GM18870 (cell line): ENCODE results near the gene GPHA2.

ENCODE experiments used
- ATAC-seq: cut with Tn5 transposase; IDR thresholded peaks from one replicate; pipeline ENCODE4 v1.9.1; 2021; ENCODE audit warnings: moderate library complexity; ENCODE audit not compliant: unreplicated experiment

GPHA2 gene

DNA sequence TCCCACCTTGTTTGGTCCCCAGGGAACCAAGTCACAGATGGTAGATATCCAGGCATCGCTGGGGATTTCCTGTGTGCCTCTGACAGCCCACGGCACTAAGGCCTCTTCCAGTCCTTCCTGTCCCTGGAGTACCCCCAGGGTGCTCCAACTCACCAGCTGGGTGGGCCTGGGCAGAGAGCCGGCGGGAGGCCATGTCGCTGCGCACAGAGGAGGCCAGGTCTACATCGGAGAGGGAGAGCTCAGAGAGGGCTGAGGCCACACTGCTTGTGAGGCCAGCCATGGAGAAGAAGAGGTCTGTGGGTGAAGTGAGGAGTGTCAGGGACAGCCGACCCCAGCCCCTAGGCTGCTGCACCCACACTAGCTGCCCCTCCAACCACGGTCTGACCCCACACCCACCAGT is 24.0 kb downstream of the GPHA2 start:
- no peak for ATAC-seq

- ATAC-seq = no peak
These were observed 24.6 kb downstream of the GPHA2 start for GRCh38 chr11:64911142-64911541.

DNA sequence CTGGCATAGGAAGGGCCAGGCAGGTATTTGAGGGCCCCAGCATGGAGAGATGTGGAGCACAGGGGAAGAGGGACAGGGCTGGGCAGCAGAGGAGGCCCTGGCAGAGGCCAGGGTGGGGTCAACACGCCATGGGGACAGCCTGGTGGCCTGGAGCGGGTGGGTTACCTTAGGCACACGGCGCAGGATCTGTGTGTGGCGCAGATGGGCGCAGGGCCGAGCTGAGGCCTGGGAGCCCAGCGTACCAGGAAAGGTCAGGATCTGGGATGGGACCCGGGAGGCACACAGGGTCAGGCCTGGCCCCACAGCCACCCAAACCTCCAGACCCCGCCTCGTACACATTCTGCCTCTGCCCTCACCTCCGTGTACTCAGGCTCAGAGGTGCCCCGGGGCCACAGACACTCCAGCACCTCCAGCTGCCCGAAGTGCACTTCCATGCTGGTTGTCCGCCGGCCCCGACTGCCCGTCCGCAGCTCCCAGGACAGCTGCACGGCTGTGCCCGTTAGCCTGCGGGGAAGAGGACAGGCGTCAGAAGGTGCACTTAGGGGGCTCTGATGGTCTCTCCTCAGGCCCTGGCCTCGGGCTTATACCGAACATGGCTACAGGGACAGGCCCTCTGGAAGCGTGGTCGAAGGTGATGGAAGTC is 25.1 kb downstream of the GPHA2 start:
- ATAC-seq = no peak

DNA sequence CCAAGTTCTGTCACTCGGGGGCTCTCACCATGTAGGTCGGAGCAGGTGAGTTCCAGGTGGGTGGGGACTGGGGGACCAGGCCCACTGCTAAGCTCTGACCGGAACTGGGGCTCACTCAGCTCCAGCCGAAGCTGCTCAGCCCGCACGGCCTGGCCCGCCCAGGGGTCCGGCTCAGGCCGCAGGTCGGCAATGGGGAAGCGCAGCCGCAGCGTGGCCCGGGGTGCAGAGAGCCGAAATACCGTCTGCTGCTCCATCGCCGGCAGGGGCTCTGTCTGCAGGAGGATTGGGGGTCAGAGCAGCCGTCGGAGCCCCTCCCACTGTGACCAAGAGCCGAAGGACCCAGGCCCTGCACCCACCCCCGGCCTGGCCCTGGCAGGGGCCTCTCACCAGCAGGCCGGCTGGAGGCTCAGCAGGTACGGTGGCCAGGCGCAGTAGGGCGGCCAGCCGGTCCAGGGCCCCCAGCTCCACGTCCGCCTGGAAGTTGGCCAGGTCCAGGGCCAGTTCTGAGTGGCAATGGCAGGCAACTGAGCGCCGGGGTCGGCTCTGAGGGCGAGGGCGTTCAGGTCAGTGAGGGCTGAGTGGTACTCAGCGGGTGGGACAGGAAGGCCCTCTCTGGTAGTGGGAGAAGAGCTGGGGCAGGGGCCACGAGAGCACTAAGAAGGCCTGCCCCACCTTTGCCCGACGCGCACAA is 25.9 kb downstream of the GPHA2 start:
- ATAC-seq = no peak

GRCh38 chr11:64908766-64909165 is 26.9 kb downstream of the GPHA2 start:
- ATAC-seq = no peak

DNA sequence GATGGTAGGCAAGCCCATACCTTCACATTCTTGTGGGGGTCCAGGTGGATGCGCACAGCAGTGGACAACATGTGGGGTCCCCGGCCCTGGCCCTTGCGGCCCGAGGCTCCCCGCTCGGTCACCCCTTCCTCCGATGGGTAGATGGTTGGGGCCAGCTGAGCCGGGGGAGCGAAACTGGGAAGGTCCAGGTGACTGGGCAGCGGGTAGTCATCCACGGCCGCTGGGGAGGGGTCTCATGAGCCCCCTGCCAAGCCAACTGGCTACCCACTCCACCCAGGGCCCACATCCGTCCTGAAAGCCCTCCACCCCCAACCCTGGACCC is 29.4 kb downstream of the GPHA2 start:
- ATAC-seq = no peak

DNA sequence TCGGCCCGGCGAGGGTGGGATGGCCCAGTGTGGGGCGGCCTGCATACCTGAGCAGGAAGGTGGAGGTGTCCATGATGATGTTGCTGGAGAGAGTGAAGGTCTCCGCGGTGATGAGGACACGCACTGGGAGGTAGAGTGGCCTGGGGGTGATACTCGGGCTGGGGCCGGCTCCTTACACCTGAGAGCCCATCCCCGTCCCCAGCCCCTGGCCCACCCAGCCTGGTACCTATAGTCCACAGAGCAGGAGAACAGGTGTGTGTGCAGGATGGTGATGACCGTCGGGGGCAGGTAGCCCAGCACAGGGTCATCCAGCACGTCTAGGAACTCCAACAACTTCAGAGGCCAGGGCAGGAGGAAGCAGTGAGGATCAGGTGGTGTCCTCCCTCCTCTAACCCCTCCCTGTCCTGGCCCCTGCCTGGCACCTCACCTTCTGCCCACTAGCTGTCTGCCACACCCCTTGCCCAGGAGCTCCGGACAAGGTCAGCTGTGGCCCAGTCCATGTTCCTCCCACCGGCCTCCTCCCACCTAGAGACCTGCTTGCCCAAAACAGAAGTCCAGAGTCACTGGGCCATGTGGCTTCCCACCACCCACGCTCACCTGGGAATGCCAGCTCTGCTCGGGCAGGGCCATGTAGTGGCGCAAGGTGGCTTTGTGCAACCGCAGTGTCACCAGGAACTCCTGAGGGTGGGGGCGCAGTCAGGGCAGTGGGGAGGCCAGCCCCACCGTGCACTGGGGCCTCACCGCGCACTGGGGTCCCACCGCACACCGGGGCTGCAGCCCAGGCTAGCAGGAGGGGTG is 30.0 kb downstream of the GPHA2 start:
- ATAC-seq = no peak

DNA sequence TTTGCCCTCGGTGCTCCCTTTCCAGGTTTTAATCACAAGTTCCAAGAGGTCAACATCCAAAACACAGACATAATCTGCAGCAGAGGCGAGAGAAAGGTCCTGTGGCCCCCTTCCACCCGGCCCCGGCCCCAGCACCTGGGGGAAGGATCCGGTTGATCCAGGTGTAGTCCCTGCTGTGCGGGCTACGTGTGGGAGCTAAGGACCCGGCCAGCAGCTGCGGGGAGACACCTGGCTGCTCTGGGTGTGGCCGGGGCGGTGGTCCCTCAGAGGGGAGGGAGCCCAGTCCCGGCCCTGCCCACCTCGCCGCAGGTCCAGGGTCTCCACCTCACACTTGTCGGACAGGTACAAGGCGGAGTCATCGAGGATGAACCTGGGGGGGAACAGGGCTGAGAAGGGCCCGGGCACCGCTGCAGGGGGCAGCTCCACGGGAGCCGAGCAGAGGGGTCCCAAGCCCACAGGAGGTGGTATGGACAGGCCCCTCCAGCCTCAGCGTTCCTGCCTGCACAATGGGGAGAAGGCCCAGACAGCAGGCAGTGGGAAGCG is 32.3 kb downstream of the GPHA2 start:
- ATAC-seq = no peak

- no peak for ATAC-seq
These were observed 33.4 kb downstream of the GPHA2 start for GRCh38 chr11:64902102-64902900.

GRCh38 chr11:64900774-64901173 is 34.9 kb downstream of the GPHA2 start:
- no peak for ATAC-seq

GRCh38 chr11:64900263-64900678 is 35.4 kb downstream of the GPHA2 start:
- ATAC-seq = no peak

- ATAC-seq = no peak
These were observed 37.2 kb downstream of the GPHA2 start for GRCh38 chr11:64898541-64898940.

DNA sequence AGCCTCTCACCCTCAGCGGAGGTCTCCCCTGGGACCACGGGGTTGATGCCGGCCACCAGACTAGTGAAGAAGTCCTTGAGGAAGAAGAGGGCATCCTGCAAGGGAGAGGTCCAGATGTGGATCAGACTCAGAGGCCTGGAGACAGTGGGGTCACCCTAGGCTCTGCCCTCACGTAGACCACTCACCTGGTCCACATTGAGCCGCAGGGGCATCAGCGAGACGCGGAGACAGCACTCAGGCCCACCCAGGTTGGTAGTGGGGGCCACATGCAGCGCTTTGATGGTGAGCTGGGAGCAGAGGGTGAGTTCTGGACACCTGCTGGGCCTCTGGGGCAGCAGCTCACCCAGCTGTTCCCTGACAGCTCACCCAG is 37.6 kb downstream of the GPHA2 start:
- no peak for ATAC-seq

DNA sequence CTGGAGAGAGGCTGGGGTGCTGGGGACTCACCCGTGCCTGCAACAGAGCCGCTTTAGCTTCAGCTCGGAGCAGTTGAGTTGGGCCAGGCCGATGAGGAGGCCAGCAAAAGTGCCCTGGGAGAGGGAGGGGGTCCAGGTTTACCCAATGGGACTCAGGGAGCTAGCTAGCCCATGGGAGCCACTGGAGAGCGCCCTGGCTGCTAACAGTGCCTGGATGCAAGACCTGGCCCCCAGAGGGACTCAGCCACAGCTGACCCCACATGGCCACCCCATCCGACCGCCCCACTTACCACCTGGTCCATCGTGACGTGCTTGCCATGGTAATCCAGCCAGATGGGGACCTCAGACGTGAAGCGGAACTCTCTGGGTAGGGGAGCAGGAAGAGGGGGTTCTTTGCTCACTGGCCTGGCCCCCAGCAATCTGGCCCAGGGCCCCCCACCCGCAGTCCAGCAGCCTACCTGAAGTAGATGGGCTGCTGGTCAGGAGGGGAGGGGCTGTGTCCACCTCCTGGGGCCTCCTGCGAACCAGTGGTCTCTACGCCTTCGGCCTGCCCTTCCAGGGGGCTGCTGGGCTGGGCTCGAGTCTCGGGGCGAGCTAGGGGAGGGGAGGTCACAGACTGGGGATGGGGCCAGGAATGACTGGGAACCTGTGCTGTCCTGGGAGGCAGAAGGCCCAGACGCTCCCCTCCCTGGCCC is 38.2 kb downstream of the GPHA2 start:
- no peak for ATAC-seq

DNA sequence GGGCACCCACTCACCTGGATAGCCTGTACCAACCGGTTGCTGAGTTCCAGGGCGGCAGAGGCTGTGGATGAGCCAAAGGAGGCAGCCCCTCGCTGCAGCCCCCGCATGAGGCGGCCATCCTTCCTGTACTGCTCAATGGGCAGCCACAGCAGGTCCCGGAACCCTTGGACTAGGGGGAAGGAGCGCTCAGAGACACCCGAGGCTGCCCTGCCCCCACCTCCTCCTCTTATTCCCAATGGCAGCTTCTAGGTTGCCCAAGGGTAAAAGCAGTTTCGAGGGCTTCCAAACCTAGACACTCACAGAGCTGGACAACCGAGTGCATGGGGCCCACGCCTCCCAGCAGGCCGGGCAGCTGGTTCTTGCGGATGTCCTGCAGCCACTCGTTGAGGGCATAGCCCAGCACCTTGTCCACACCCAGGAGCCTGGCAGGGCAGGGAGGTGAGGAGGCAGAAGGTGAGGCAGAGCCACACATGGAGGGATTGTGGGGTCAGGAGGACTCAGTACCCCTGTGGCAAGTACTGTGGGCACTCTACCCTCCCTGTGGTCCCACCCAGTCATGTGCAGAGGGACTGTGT is 39.2 kb downstream of the GPHA2 start:
- no peak for ATAC-seq

- ATAC-seq = no peak
These were observed 40.8 kb downstream of the GPHA2 start for GRCh38 chr11:64894812-64895452.

- no peak for ATAC-seq
These were observed 41.5 kb downstream of the GPHA2 start for GRCh38 chr11:64894070-64894811.

GRCh38 chr11:64893194-64894069 is 42.3 kb downstream of the GPHA2 start:
- ATAC-seq = no peak
